HUES6 (cell line): ENCODE data around the gene KLB.
"Not testable (repeated sequence)": the region's sequence is repeated elsewhere in the genome, so short reads cannot be mapped to it uniquely, and the experiment has no call there.

Source experiments
- H3K27ac ChIP-seq: 2 replicates; pipeline ENCODE4 v1.7.0; 2013; ENCODE audit warnings: low read depth, mild to moderate bottlenecking, low read length, inconsistent platforms
- H3K27me3 ChIP-seq: 2 replicates; pipeline ENCODE4 v1.6.1; 2013; ENCODE audit warnings: low read length; ENCODE audit not compliant: control insufficient read depth, insufficient read depth
- H3K36me3 ChIP-seq: 2 replicates; pipeline ENCODE4 v1.6.1; 2013; ENCODE audit warnings: low read length; ENCODE audit not compliant: control insufficient read depth, insufficient read depth
- H3K4me1 ChIP-seq: 2 replicates; pipeline ENCODE4 v1.6.1; 2013; ENCODE audit warnings: low read length; ENCODE audit not compliant: control insufficient read depth, insufficient read depth
- H3K4me3 ChIP-seq: 2 replicates; pipeline ENCODE4 v1.5.1; 2013; ENCODE audit warnings: low read depth, low read length
- H3K9ac ChIP-seq: one replicate; pipeline ENCODE4 v1.6.1; 2013; ENCODE audit warnings: mild to moderate bottlenecking, low read length
- H3K9me3 ChIP-seq: 2 replicates; pipeline ENCODE4 v1.6.1; 2013; ENCODE audit warnings: low read depth, low read length; ENCODE audit not compliant: control insufficient read depth, insufficient read depth

The KLB gene

GRCh38 chr4:39451423-39452023 lies 44.8 kb downstream of the KLB start:
- peaks cover 66% of the 10 kb centered on the region for H3K36me3 ChIP-seq
- no peak overlapping the region for H3K9ac ChIP-seq
- H3K27me3 ChIP-seq, result no peaks in the 10 kb centered on the region
- H3K4me3 ChIP-seq, result no peak overlapping the region
- peaks cover 4% of the 10 kb centered on the region for H3K4me1 ChIP-seq
- H3K9me3 ChIP-seq, result no peaks in the 10 kb centered on the region
- no peak overlapping the region for H3K27ac ChIP-seq

GRCh38 chr4:39452153-39452859 lies 45.6 kb downstream of the KLB start:
- Histone ChIP-seq H3K9me3 (no peaks in the 10 kb centered on the region), H3K4me3 (no peak overlapping the region), H3K27ac (no peak overlapping the region), H3K9ac (no peak overlapping the region), H3K27me3 (no peaks in the 10 kb centered on the region), H3K4me1 (peaks cover 4% of the 10 kb centered on the region), H3K36me3 (peaks cover 74% of the 10 kb centered on the region)

DNA sequence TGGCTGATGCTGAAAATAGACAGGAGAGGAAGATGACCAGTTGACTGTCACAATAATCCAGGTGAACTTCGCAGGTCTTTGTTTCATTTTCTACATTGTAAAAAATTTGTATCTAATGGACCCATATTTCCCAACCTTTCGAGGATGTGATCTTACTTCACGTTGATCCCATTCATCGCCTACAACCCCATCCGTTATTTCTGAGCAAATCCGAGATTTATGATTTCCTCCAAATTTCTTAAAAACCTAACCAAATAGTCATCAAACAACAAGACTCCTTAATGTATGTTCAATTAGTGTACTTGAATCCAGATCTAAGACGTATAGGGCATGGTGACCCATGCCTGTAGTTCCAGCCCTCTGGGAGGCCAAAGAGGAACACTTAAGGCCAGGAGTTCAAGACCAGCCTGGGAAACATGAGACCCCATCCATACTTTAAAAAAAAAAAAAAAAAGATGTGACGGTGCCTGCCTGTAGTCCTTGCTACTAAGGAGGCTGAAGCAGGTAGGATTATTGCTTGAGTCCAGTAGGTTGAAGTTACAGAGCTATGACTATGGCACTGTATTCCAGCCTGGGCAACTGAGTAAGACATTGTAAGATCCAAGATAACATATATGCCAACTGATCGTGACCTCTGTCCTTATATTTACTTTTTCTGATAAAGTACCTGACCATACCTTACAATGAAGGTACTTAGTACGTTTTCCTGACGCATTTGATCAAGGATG lies 46.3 kb downstream of the KLB start:
- peaks cover 81% of the 10 kb centered on the region for H3K36me3 ChIP-seq
- no peaks in the 10 kb centered on the region for H3K4me1 ChIP-seq
- no peak overlapping the region for H3K27ac ChIP-seq
- no peak overlapping the region for H3K9ac ChIP-seq
- no peaks in the 10 kb centered on the region for H3K9me3 ChIP-seq
- H3K4me3 ChIP-seq, result no peak overlapping the region
- H3K27me3 ChIP-seq, result no peaks in the 10 kb centered on the region

DNA sequence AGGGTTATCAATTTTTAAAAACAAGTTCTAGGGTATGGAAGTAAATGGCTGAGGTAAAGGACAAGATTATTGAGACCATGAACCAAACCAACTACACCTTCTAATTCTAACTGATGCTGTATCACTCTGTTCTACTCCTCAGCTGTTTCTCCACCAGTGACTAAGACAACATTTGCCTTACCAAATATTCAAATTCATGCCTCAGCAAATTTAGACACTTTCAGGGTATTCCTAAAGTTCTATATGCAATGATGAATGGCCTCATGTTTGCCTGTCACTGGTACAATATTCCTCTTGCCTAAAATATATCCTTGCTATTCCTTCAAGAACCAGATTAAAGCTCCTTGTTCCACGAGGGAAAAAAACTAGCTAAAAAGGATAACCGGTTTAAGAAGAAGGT lies 47.0 kb downstream of the KLB start:
- Histone ChIP-seq H3K4me1 (no peaks in the 10 kb centered on the region), H3K4me3 (no peak overlapping the region), H3K27me3 (no peaks in the 10 kb centered on the region), H3K9me3 (no peaks in the 10 kb centered on the region), H3K27ac (no peak overlapping the region), H3K9ac (no peak overlapping the region), H3K36me3 (peaks cover 82% of the 10 kb centered on the region)

DNA sequence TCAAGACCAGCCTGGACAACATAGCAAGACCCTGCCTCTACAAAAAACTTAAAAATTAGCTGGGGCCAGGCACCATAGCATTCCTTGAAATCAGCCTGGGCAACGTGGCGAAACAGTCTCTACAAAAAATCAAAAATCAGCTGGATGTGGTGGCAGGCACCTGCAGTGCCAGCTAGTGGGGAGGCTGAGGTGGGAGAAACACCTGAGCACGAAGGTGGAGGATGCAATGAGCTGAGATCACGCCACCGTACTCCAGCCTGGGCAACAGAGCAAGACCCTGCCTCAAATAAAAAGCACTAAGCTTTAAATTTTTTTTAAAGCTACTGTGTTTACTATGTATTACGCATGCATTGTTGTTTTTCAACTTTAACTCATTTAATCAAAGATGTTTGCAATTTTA lies 48.8 kb downstream of the KLB start:
- peak overlapping the region; percentile 6; the same call in 1 of the 2 replicates for H3K4me3 ChIP-seq
- no peak overlapping the region for H3K9ac ChIP-seq
- peaks cover 77% of the 10 kb centered on the region for H3K36me3 ChIP-seq
- no peaks in the 10 kb centered on the region for H3K4me1 ChIP-seq
- H3K9me3 ChIP-seq, result no peaks in the 10 kb centered on the region
- no peaks in the 10 kb centered on the region for H3K27me3 ChIP-seq
- H3K27ac ChIP-seq, result no peak overlapping the region

DNA sequence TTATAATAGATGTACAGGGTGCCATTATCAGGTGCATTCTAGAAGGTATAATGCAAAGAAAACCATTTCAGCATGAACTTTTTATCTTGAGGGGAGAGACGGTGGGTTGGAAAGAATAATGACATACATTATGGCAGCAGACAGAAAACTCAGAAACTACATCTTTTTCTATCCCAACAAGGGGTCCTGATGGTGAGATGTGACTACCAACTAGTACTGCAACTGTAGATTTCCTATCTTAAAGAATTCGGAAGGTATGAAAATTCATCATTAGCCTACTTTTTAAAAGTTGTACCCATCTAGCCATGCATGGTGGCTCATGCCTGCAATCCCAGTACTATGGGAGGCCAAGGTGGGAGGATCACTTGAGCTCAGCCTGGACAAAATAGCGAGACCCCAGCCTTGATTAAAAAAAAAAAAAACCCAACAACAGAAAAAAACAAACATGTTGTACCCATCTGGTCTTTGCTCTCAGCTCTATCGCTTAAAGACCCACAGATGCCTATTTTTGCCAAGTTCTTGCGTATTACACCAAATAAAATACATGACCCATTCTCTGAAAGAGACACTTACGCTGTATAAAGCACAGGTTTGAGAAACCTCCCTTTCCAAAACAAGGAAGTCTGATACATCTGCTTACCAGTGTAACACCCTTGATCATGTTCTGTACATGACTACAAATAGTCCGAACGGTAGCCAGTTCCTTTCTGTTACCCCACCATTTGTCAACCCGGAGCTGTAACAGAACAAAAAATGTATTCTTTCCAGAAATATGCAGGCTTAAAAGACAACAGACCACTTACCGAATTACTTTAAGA lies 50.4 kb downstream of the KLB start:
- peak overlapping the region; percentile 91 for H3K27ac ChIP-seq
- peak overlapping the region; percentile 83 for H3K4me3 ChIP-seq
- H3K27me3 ChIP-seq, result no peaks in the 10 kb centered on the region
- H3K9ac ChIP-seq, result peak overlapping the region; percentile 96
- H3K36me3 ChIP-seq, result peaks cover 69% of the 10 kb centered on the region
- no peaks in the 10 kb centered on the region for H3K9me3 ChIP-seq
- no peaks in the 10 kb centered on the region for H3K4me1 ChIP-seq

DNA sequence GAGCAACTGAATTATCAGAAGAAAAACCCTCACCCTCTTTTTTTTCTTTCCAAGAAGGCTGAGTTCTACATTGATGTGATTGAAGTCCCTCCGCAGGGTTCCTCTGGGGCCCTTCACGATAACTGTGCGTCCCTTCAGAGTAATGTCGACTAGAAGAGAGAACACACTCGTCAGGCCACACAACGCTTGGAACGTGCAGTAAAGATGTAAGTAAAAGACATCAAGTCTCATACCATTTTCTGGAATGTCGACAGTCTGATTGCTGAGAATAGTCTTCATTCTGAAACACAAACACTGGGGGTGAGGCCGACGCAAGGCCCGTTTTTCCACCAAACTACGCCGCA lies 51.4 kb downstream of the KLB start:
- Histone ChIP-seq H3K36me3 (peaks cover 64% of the 10 kb centered on the region), H3K27ac (peak overlapping the region; percentile 91), H3K4me3 (peak overlapping the region; percentile 83), H3K9ac (peak overlapping the region; percentile 96)
- H3K9me3 ChIP-seq, H3K27me3 ChIP-seq, H3K4me1 ChIP-seq: not testable (repeated sequence)

DNA sequence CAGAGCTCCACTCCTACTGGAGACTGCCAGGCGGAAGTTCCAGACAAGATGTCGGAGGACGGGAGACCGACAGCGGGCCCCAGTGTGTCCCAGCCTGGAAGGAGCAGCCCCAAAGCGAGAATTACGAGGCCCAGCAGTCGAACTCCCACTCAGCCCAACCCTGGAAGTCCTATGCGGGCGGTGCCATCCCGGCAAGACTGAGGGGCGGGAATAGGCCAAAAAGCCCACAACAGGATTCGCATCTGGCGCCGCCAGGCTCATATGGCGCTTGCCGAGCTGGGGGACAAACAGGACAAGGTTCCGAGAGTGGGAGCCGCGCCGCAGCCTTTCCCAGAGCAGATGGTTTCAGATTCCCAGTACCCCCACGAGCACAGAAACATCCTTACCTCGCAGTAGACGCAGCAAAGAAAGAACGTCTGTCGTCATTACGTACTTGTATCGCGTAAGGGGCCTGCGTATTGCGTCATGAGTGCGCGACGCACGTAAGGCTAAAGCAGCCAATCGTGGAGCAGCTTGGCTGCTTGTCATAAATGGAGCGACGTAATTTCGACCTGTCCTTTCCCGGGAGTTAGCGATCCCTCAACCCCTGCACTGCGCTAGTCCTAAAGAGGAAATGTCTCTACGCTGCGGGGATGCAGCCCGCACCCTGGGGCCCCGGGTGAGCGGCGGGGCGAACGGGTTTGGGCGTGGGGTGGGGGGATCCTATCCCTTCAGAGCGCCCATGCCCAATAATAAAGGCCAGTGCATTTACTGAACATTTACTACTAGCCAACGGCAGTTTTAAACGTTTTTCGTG lies 52.0 kb downstream of the KLB start, which contains the start of the genes LIAS and RPL9:
TSS of gene LIAS (plus strand) at position 552 of the 796 bp plus-strand sequence. CDS start at position 614, 62 bp downstream.
TSS of gene RPL9 (minus strand) at position 418 of the 796 bp plus-strand sequence. CDS start 483 bp downstream, outside the sequence.
- Histone ChIP-seq H3K4me1 (no peaks in the 10 kb centered on the region), H3K36me3 (peaks cover 64% of the 10 kb centered on the region), H3K9ac (peak within 1 kb of the TSS; percentile 96), H3K27ac (peak within 1 kb of the TSS; percentile 91), H3K27me3 (no peaks in the 10 kb centered on the region), H3K9me3 (no peaks in the 10 kb centered on the region), H3K4me3 (peak within 1 kb of the TSS; percentile 83)

DNA sequence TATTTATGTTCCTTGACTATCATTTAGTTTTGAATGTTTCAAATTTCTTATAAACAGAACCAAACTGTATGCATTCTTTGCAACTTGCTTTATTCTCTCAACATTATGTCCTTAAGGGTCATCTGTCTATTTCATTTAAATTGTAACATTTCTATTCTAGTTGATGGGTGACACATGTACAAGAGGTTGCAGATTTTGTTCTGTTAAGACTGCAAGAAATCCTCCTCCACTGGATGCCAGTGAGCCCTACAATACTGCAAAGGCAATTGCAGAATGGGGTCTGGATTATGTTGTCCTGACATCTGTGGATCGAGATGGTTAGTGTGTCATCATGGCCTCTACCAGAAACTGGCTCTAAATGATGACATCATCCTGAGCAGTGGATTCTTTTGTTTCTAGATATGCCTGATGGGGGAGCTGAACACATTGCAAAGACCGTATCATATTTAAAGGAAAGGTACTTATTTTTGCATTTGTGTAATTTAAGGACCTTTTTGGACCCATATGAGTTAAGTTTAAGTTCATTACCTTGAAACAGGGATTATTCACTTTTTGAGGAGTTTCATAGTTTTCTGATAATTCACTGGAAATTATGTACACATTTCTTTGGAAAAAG lies 58.3 kb downstream of the KLB start:
- H3K4me3 ChIP-seq, result no peak overlapping the region
- H3K4me1 ChIP-seq, result no peaks in the 10 kb centered on the region
- no peak overlapping the region for H3K27ac ChIP-seq
- H3K27me3 ChIP-seq, result no peaks in the 10 kb centered on the region
- no peaks in the 10 kb centered on the region for H3K9me3 ChIP-seq
- H3K36me3 ChIP-seq, result peaks cover 55% of the 10 kb centered on the region
- no peak overlapping the region for H3K9ac ChIP-seq

DNA sequence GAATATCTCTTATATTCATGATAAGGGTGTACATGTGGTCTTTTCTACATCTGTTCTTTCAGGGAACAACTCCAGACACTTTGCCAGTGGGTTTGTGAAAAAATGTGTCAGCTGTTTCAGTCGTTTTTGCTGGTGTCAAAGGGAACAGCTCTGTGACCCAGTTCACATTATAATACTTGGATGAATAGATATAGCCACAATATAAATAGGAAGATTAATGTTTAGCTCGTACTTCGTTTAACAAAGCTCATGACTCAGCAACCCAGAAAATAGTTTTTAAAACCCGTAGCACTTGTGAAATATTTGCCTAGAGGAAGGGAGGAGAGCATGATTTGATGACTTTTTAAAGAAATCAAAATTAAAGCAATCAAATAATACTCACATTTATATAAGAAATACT lies 60.0 kb downstream of the KLB start:
- Histone ChIP-seq H3K27me3 (no peaks in the 10 kb centered on the region), H3K9me3 (no peaks in the 10 kb centered on the region), H3K9ac (no peak overlapping the region), H3K27ac (no peak overlapping the region), H3K4me3 (no peak overlapping the region), H3K4me1 (no peaks in the 10 kb centered on the region), H3K36me3 (peaks cover 62% of the 10 kb centered on the region)
